Breast epithelium (tissue), 4 donors: ENCODE data around the gene RGL1. TPM values are rescaled to one million over a fixed set of nuclear protein-coding genes. Genes with fewer than 3 reads are reported as not detected.

Source experiments
- DNase-seq, 2 donors: peaks; one replicate each; pipeline ENCODE4 v3.0.0-alpha.2; 2019; ENCODE audit warnings: low spot score in 2 of 2
- H3K27ac ChIP-seq, 2 donors: fragments of 200-600 bp; sonication (generic) in 1 of 2; one replicate each; pipeline ENCODE4 v1.5.1; 2016 to 2019; ENCODE audit warnings: mild to moderate bottlenecking in 1 of 2
- H3K27me3 ChIP-seq, 2 donors: fragments of 200-600 bp; sonication (generic) in 1 of 2; one replicate each; pipeline versions ENCODE4 v1.5.1 to v1.6.0; 2017 to 2019; ENCODE audit warnings: control low read depth in 1 of 2, mild to moderate bottlenecking in 1 of 2
- H3K36me3 ChIP-seq: fragments of 200-600 bp; one replicate; pipeline ENCODE4 v1.5.1; 2019
- H3K4me1 ChIP-seq, 2 donors: fragments of 200-600 bp; sonication (generic); one replicate each; pipeline ENCODE4 v1.5.1; 2016 to 2019; ENCODE audit warnings: control low read depth in 1 of 2
- H3K4me3 ChIP-seq, 3 donors: fragments of 200-600 bp; sonication (generic); 1 replicate in 2 of 3; 2 replicates in 1 of 3; pipeline ENCODE4 v1.5.1; 2016 to 2019; ENCODE audit warnings: mild to moderate bottlenecking in 3 of 3, moderate library complexity in 2 of 3
- H3K9me3 ChIP-seq, 2 donors: fragments of 200-600 bp; sonication (generic) in 1 of 2; one replicate each; pipeline ENCODE4 v1.5.1; 2016 to 2019; ENCODE audit warnings: control low read depth in 1 of 2
- POLR2A ChIP-seq: fragments of 450-650 bp; IDR thresholded peaks from one replicate; pipeline ENCODE4 v1.6.1; 2016; ENCODE audit warnings: antibody characterized with exemption, mild to moderate bottlenecking, moderate library complexity
- POLR2AphosphoS5 ChIP-seq, 3 donors: sonication (generic); formaldehyde crosslinking; IDR thresholded peaks; one replicate each; pipeline ENCODE4 v1.6.1; 2017; ENCODE audit warnings: antibody characterized with exemption in 3 of 3
- intact Hi-C: fragments of 100-400 bp; cut with DNase I; formaldehyde crosslinking; loops from one replicate; pipeline ENCODE4 v1.15.1; 2023; ENCODE audit warnings: low total_unique reads
- total RNA-seq, 3 donors: library from RNA; depleted of rRNA; stranded (reverse); fragments of >200 nt; gene quantifications; one replicate each; pipeline ENCODE4 v1.1.0, GENCODE V29; 2016
- TF ChIP-seq, protein P1 (sequence below), 3 donors: fragments of 450-650 bp; IDR thresholded peaks; one replicate each; pipeline ENCODE4 v1.5.1; 2016 to 2017; ENCODE audit warnings: antibody characterized with exemption in 3 of 3, mild to moderate bottlenecking in 3 of 3, moderate library complexity in 3 of 3

Gene RGL1
- total RNA-seq, 3 donors from 2014 or later: 24.9 to 70.2 (median 26.8) TPM

DNA sequence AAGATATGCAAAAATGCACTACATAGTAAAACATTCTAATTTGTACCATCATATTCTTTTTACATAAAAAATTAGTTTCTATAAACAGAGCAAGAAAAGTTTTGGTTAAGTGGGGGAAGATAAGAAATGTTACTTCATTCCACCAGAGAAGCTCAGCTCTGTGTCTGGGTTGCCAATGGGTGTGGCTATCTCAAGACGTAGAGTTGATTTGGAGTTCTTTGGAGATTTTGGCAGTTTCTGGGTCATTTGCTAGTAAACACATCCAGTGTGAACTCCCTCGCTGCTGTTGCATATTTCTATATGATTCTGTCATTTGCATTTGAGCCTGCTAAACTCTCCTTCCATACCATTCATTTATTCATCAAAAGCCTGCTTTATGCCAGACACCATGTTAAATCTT, 7.2 kb downstream of the RGL1 start:
- no peak for DNase-seq
- Histone ChIP-seq H3K9me3 (no peaks in the 10 kb centered on the region), H3K36me3 (no peaks in the 10 kb centered on the region), H3K27me3 (no peaks in the 10 kb centered on the region), H3K27ac (no peak overlapping the region), H3K4me3 (peak overlapping the region in 1 of 3 donors; percentile 4), H3K4me1 (peaks cover 0 to 4% of the 10 kb centered on the region in 2 donors)
- intact Hi-C loops: loop anchor here (5.0 kb wide), 1 partner anchor 120 kb away; no protein-coding TSS in a partner anchor
- no peak for TF ChIP-seq POLR2A
- TF ChIP-seq POLR2AphosphoS5 (IDR thresholded peaks at IDR 0.05): no peak
- TF ChIP-seq, protein P1, sequence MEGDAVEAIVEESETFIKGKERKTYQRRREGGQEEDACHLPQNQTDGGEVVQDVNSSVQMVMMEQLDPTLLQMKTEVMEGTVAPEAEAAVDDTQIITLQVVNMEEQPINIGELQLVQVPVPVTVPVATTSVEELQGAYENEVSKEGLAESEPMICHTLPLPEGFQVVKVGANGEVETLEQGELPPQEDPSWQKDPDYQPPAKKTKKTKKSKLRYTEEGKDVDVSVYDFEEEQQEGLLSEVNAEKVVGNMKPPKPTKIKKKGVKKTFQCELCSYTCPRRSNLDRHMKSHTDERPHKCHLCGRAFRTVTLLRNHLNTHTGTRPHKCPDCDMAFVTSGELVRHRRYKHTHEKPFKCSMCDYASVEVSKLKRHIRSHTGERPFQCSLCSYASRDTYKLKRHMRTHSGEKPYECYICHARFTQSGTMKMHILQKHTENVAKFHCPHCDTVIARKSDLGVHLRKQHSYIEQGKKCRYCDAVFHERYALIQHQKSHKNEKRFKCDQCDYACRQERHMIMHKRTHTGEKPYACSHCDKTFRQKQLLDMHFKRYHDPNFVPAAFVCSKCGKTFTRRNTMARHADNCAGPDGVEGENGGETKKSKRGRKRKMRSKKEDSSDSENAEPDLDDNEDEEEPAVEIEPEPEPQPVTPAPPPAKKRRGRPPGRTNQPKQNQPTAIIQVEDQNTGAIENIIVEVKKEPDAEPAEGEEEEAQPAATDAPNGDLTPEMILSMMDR (IDR thresholded peaks at IDR 0.05): no peak

DNA sequence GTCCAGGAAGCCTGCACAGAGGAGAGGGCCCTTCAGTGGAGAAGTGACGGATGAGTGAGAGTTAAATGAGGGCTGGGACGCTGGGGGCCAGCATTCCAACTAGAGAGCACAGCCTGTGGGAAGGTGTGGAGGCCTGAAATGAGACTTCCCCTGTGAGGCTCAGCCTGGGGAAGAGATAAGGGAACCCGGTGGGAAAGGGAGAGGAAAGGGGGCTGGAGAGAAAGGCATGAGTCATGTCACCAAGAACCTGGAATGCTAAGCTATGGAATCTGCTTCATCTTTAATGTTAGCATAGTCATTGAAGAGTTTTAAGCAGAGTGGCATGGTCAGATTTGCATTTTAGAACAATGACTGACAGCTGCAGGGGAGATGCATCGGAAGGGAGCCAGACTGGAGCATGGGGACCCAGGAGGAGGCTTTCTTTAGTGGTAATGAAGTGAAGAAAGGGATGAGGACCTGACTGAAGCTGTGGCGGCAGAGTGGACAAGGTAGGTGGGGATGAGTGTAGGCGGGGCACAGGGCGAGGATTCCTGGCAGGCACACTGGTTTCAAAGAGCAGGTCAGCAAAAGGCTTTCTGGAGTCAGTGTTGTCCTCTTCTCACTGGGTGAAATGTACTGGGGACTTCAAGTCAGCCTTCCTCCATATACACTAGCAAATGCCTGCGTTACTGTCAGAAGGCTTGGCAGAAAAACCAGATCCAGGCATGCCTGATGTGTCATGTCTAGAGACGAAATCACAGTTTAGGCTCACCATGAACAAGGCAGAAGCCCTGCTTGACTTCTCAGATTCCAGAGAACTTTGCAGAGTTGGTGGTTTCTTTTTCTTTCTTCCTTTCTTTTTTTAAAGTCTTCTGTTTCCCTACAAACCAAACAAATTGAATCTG, 8.0 kb downstream of the RGL1 start:
- H3K4me3 ChIP-seq: peak overlapping the region in 2 of 3 donors; percentile 4 to 17

DNA sequence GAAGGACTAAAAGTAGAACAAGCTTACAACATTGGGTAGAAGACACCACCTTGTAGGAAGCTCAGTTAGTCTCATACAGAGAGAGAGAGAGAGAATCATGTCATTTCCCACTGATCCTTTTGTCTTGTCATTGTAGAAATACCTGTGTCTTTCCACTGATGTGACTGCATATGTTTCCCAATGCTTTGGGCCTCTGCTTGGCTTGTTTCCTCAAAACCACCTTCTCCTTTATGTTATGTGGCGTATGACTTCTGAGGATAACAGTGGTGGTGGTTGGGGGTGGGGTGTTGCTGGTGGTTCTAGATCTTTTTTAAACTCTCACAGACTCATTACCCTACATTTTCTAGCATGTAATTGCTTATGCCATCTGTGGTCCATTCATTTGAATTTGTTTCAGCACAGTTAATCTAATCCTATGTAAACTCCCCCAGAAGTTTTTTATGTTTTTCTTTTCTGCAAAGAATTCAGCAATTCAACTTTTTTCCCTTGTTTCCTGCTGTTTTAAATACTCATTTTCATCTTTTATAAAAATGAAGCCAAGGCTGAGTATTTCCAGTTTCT, 9.3 kb downstream of the RGL1 start:
- TF ChIP-seq POLR2AphosphoS5 (IDR thresholded peaks at IDR 0.05): no peak
- TF ChIP-seq, protein P1 (IDR thresholded peaks at IDR 0.05): no peak
- no peak for TF ChIP-seq POLR2A
- no peaks in the 10 kb centered on the region for H3K36me3 ChIP-seq
- H3K27me3 ChIP-seq: no peaks in the 10 kb centered on the region
- no peak for DNase-seq
- no peaks in the 10 kb centered on the region for H3K9me3 ChIP-seq
- intact Hi-C loops: loop anchor here (5.0 kb wide), 1 partner anchor 122 kb away; no protein-coding TSS in a partner anchor
- H3K4me3 ChIP-seq: no peak overlapping the region
- H3K4me1 ChIP-seq: no peaks in the 10 kb centered on the region
- no peak overlapping the region for H3K27ac ChIP-seq

More for the DNA sequence above, 8.0 kb downstream of the RGL1 start:
- H3K9me3 ChIP-seq: no peaks in the 10 kb centered on the region
- H3K27ac ChIP-seq: peak overlapping the region in 1 of 2 donors; percentile 60
- no peaks in the 10 kb centered on the region for H3K36me3 ChIP-seq
- H3K27me3 ChIP-seq: no peaks in the 10 kb centered on the region
- no peaks in the 10 kb centered on the region for H3K4me1 ChIP-seq
- TF ChIP-seq POLR2AphosphoS5 (IDR thresholded peaks at IDR 0.05) (no peak), POLR2A (no peak)
- TF ChIP-seq, protein P1 (IDR thresholded peaks at IDR 0.05): no peak
- DNase-seq: no peak
- intact Hi-C loops: loop anchor here (5.0 kb wide), 1 partner anchor 121 kb away; no protein-coding TSS in a partner anchor

DNA sequence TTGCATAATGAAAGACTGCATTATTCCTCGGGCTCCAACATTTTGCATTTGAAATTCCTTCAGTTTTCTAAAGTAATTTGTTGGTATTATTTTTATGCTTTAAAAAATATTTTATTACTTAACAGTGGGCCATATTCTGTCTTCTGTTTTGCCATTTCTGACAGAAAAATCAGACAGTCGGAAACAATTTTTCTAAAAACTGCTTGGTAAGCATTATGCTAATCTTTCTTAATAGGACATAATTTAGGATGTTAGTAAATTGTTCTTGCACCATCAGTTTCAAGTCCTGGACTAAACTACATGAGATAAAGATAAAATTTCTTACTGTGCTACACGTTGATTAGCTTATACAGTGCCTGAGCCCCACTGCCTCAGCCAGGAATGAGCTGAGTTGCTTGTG, 11.2 kb downstream of the RGL1 start:
- Histone ChIP-seq H3K27me3 (no peaks in the 10 kb centered on the region), H3K27ac (no peak overlapping the region), H3K4me3 (no peak overlapping the region), H3K4me1 (no peaks in the 10 kb centered on the region), H3K36me3 (no peaks in the 10 kb centered on the region), H3K9me3 (no peaks in the 10 kb centered on the region)
- TF ChIP-seq, protein P1 (IDR thresholded peaks at IDR 0.05): no peak
- TF ChIP-seq POLR2AphosphoS5 (IDR thresholded peaks at IDR 0.05): no peak
- TF ChIP-seq POLR2A: no peak
- intact Hi-C loops: no loop called here
- no peak for DNase-seq
